ENCODE results near the gene CATSPER4.

GRCh38 chr1:26188477-26188876, 1.9 kb upstream of the CATSPER4 start:
- TF ChIP-seq, protein P1, sequence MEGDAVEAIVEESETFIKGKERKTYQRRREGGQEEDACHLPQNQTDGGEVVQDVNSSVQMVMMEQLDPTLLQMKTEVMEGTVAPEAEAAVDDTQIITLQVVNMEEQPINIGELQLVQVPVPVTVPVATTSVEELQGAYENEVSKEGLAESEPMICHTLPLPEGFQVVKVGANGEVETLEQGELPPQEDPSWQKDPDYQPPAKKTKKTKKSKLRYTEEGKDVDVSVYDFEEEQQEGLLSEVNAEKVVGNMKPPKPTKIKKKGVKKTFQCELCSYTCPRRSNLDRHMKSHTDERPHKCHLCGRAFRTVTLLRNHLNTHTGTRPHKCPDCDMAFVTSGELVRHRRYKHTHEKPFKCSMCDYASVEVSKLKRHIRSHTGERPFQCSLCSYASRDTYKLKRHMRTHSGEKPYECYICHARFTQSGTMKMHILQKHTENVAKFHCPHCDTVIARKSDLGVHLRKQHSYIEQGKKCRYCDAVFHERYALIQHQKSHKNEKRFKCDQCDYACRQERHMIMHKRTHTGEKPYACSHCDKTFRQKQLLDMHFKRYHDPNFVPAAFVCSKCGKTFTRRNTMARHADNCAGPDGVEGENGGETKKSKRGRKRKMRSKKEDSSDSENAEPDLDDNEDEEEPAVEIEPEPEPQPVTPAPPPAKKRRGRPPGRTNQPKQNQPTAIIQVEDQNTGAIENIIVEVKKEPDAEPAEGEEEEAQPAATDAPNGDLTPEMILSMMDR (IDR thresholded peaks at IDR 0.05) = no peak
- no peak for TF ChIP-seq POLR2A (IDR thresholded peaks at IDR 0.05)
